CD4-positive, alpha-beta T cell (primary cell): Measurements from ENCODE around the gene FCGR2B. TPM values are rescaled to one million over a fixed set of nuclear protein-coding genes. Genes with fewer than 3 reads are reported as not detected.
"Not testable (repeated sequence)": the region's sequence is repeated elsewhere in the genome, so short reads cannot be mapped to it uniquely, and the experiment has no call there.

Source experiments
- ATAC-seq: fragments of 200-7000 bp; cut with Tn5 transposase; one replicate; pipeline ENCODE4 v1.10.0; 2022; ENCODE audit warnings: mild to moderate bottlenecking; ENCODE audit not compliant: poor library complexity
- CTCF ChIA-PET: fragments of 350-600 bp; sonication (Branson Sonifier 250); formaldehyde crosslinking; loops from one replicate; lab custom pipeline; 2021; ENCODE audit warnings: antibody characterized with exemption, inconsistent platforms; lab: Charles Lee
- POLR2A ChIA-PET: fragments of 350-600 bp; sonication (Branson Sonifier 250); formaldehyde crosslinking; loops from one replicate; lab custom pipeline; 2021; ENCODE audit warnings: antibody characterized with exemption, inconsistent platforms; lab: Charles Lee
- DNase-seq, 14 experiments: peaks; one replicate each; pipeline ENCODE4 v3.0.0-alpha.2; 2013 to 2020; ENCODE audit warnings: mixed read lengths in 2 of 14
- H3K27ac ChIP-seq, 2 donors: one replicate each; pipeline versions ENCODE4 v1.5.1 to v1.7.0; 2013; ENCODE audit warnings: low read length in 2 of 2, low read depth in 1 of 2, mild to moderate bottlenecking in 1 of 2
- H3K27me3 ChIP-seq, 2 experiments: 1 replicate in 1 of 2; 2 replicates in 1 of 2; pipeline versions ENCODE4 v1.6.1 to v1.7.0; 2013; ENCODE audit warnings: low read length in 2 of 2, control low read depth in 1 of 2, mild to moderate bottlenecking in 1 of 2, moderate library complexity in 1 of 2; ENCODE audit not compliant: insufficient read depth in 2 of 2, control insufficient read depth in 1 of 2
- H3K36me3 ChIP-seq: one replicate; pipeline ENCODE4 v1.6.1; 2013; ENCODE audit warnings: low read length, control low read depth; ENCODE audit not compliant: insufficient read depth
- H3K4me1 ChIP-seq: one replicate; pipeline ENCODE4 v1.6.1; 2013; ENCODE audit warnings: low read length, control low read depth; ENCODE audit not compliant: insufficient read depth
- H3K4me3 ChIP-seq: one replicate; pipeline ENCODE4 v1.5.1; 2013; ENCODE audit warnings: mild to moderate bottlenecking, low read length, moderate library complexity
- H3K9me3 ChIP-seq, 2 experiments: 1 replicate in 1 of 2; 2 replicates in 1 of 2; pipeline versions ENCODE4 v1.6.1 to v1.7.0; 2013; ENCODE audit warnings: low read length in 2 of 2, mild to moderate bottlenecking in 2 of 2, control low read depth in 1 of 2, moderate library complexity in 1 of 2; ENCODE audit not compliant: control insufficient read depth in 1 of 2, insufficient read depth in 1 of 2
- H3K27ac Mint-ChIP-seq: one replicate; pipeline ENCODE4 v1.8.0; 2020; ENCODE audit warnings: mixed read lengths
- H3K27me3 Mint-ChIP-seq: one replicate; pipeline ENCODE4 v1.8.0; 2021; ENCODE audit warnings: mixed read lengths
- H3K36me3 Mint-ChIP-seq: one replicate; pipeline ENCODE4 v1.8.0; 2021; ENCODE audit warnings: low read depth, mixed read lengths
- H3K4me1 Mint-ChIP-seq: one replicate; pipeline ENCODE4 v1.8.0; 2021; ENCODE audit warnings: low read depth, mixed read lengths
- H3K4me3 Mint-ChIP-seq: one replicate; pipeline ENCODE4 v1.8.0; 2020; ENCODE audit warnings: mild to moderate bottlenecking, mixed read lengths
- H3K9me3 Mint-ChIP-seq: one replicate; pipeline ENCODE4 v1.8.0; 2020; ENCODE audit warnings: mixed read lengths
- intact Hi-C, 2 experiments: fragments of 100-400 bp; cut with DNase I in 1 of 2; cut with micrococcal nuclease in 1 of 2; formaldehyde crosslinking; loops; one replicate each; pipeline versions ENCODE4 v1.15.1 to v1.9.0; 2023 to 2025; cut with DNase I, micrococcal nuclease
- total RNA-seq, 174 experiments: library from RNA in 2 of 174; stranded (reverse) in 2 of 174; gene quantifications; one replicate each; pipeline ENCODE4 v1.2.3 and lab custom pipeline; 2021 to 2026
- TF ChIP-seq, protein P1 (sequence below): fragments of 200-600 bp; IDR thresholded peaks from one replicate; pipeline ENCODE4 v1.8.0; 2022; ENCODE audit warnings: antibody characterized with exemption, mild to moderate bottlenecking

The FCGR2B gene
- total RNA-seq, 2 experiments from 2014 or later, result 0.36 TPM; not detected in 1

- CTCF ChIA-PET, result not testable (repeated sequence)
These were observed 12.0 kb downstream of the FCGR2B start for GRCh38 chr1:161674908-161675307.

DNA sequence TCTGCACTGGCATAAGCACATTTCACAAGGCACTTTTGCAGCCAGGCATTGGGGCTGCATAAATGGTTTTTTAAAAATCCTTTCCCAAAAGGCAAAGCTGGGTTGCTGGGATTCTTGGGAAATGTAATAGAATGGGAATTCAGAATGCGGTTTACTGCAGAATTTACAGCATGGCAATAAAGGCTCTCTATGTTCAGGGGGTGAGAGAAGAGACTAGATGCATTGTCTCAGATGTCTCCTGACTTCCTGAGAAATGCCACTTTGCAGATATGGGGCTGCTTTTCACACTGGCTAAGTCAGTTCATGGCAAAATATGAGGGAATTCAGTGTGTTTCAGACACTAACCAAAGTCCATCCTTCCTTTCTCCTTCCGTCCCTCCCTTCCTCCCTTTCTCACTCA, 13.5 kb downstream of the FCGR2B start:
- no peak for DNase-seq
- Mint-ChIP-seq H3K9me3 (no peaks in the 10 kb centered on the region), H3K4me1 (no peaks in the 10 kb centered on the region), H3K36me3 (no peaks in the 10 kb centered on the region), H3K27ac (no peak overlapping the region), H3K27me3 (peaks cover 19% of the 10 kb centered on the region), H3K4me3 (no peak overlapping the region)
- Histone ChIP-seq H3K4me3 (no peak overlapping the region), H3K9me3 (no peaks in the 10 kb centered on the region), H3K36me3 (no peaks in the 10 kb centered on the region), H3K4me1 (no peaks in the 10 kb centered on the region), H3K27ac (no peak overlapping the region), H3K27me3 (no peaks in the 10 kb centered on the region)
- no peak for ATAC-seq
- ChIA-PET POLR2A (no interaction called here), CTCF (no interaction called here)
- intact Hi-C loops, result no loop called here
- TF ChIP-seq, protein P1, sequence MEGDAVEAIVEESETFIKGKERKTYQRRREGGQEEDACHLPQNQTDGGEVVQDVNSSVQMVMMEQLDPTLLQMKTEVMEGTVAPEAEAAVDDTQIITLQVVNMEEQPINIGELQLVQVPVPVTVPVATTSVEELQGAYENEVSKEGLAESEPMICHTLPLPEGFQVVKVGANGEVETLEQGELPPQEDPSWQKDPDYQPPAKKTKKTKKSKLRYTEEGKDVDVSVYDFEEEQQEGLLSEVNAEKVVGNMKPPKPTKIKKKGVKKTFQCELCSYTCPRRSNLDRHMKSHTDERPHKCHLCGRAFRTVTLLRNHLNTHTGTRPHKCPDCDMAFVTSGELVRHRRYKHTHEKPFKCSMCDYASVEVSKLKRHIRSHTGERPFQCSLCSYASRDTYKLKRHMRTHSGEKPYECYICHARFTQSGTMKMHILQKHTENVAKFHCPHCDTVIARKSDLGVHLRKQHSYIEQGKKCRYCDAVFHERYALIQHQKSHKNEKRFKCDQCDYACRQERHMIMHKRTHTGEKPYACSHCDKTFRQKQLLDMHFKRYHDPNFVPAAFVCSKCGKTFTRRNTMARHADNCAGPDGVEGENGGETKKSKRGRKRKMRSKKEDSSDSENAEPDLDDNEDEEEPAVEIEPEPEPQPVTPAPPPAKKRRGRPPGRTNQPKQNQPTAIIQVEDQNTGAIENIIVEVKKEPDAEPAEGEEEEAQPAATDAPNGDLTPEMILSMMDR, result no peak

More at GRCh38 chr1:161674908-161675307, 12.0 kb downstream of the FCGR2B start:
- H3K27ac Mint-ChIP-seq, H3K4me3 ChIP-seq, H3K36me3 ChIP-seq, H3K4me1 Mint-ChIP-seq, H3K4me1 ChIP-seq, ATAC-seq, H3K9me3 Mint-ChIP-seq, POLR2A ChIA-PET, intact Hi-C loops, DNase-seq, H3K36me3 Mint-ChIP-seq, H3K27ac ChIP-seq, H3K4me3 Mint-ChIP-seq, H3K27me3 ChIP-seq, H3K9me3 ChIP-seq: not testable (repeated sequence)
- H3K27me3 Mint-ChIP-seq, result peaks cover 15% of the 10 kb centered on the region

- ChIA-PET POLR2A (no interaction called here), CTCF (no interaction called here)
- H3K27ac ChIP-seq, result no peak overlapping the region
- no peak for DNase-seq
- Mint-ChIP-seq H3K4me1 (no peaks in the 10 kb centered on the region), H3K36me3 (no peaks in the 10 kb centered on the region), H3K27me3 (peaks cover 19% of the 10 kb centered on the region), H3K9me3 (no peaks in the 10 kb centered on the region), H3K4me3 (no peak overlapping the region), H3K27ac (no peak overlapping the region)
- H3K4me1 ChIP-seq, result no peaks in the 10 kb centered on the region
- intact Hi-C loops, result no loop called here
- ATAC-seq, result no peak
- no peaks in the 10 kb centered on the region for H3K9me3 ChIP-seq
- H3K36me3 ChIP-seq, result no peaks in the 10 kb centered on the region
- TF ChIP-seq, protein P1, result no peak
- H3K4me3 ChIP-seq, result no peak overlapping the region
- H3K27me3 ChIP-seq, result no peaks in the 10 kb centered on the region
These were observed 14.2 kb downstream of the FCGR2B start for GRCh38 chr1:161676958-161677689.

DNA sequence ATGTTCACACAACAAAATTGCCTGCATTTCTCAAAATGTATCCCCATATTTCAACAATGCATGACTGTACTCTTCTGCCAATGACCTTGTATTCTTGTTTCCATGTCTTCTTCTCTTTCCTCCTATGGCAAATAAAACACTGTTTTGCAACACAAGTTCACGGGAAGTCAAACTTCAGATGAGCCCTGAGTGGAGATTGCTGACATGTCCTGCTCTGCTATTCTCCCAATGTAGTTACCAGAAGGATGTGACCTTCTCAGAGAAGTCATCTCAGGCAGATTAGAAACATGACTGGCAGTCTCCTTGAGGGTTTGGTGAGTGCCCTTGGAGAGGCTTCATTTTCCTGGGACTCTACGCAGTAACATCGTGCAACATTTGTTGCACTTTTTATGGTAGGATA, 15.6 kb downstream of the FCGR2B start:
- Histone ChIP-seq H3K36me3 (no peaks in the 10 kb centered on the region), H3K27ac (no peak overlapping the region), H3K4me1 (no peaks in the 10 kb centered on the region), H3K27me3 (no peaks in the 10 kb centered on the region), H3K9me3 (no peaks in the 10 kb centered on the region), H3K4me3 (no peak overlapping the region)
- intact Hi-C loops, result no loop called here
- TF ChIP-seq, protein P1, result no peak
- no peaks in the 10 kb centered on the region for H3K36me3 Mint-ChIP-seq
- no peaks in the 10 kb centered on the region for H3K4me1 Mint-ChIP-seq
- POLR2A ChIA-PET, result no interaction called here
- H3K9me3 Mint-ChIP-seq, result no peaks in the 10 kb centered on the region
- DNase-seq (no peak), ATAC-seq (no peak)
- no peak overlapping the region for H3K4me3 Mint-ChIP-seq
- CTCF ChIA-PET, result no interaction called here
- peaks cover 15% of the 10 kb centered on the region for H3K27me3 Mint-ChIP-seq
- H3K27ac Mint-ChIP-seq, result no peak overlapping the region
